ENCODE measurements around the gene CDH4.
"Not testable (repeated sequence)": the region's sequence is repeated elsewhere in the genome, so short reads cannot be mapped to it uniquely, and the experiment has no call there.

The CDH4 gene

GRCh38 chr20:61443443-61444126, 191.5 kb downstream of the CDH4 start:
- DNase-seq = no peak

GRCh38 chr20:61444637-61445036, 192.6 kb downstream of the CDH4 start:
- DNase-seq = no peak

DNA sequence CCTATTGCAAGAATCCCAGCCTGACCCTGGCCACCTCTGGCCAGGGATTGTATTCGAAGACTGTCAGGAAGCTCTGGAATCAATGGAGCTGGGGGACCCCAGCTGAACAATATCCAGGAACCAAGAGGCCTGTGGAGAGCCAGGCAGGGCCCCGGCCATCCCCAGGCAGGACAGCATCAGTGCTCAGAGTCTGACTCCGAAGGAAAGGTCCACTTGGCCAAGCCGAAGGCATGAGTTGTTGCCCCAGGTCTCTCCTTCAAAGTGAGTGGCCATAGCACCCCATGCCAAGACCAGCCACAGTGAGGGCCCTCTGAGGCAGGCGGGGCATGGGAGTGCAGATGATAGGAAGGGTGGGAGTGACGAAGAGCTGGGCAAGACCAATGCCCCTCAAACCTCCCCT, 193.1 kb downstream of the CDH4 start:
- DNase-seq = no peak

DNA sequence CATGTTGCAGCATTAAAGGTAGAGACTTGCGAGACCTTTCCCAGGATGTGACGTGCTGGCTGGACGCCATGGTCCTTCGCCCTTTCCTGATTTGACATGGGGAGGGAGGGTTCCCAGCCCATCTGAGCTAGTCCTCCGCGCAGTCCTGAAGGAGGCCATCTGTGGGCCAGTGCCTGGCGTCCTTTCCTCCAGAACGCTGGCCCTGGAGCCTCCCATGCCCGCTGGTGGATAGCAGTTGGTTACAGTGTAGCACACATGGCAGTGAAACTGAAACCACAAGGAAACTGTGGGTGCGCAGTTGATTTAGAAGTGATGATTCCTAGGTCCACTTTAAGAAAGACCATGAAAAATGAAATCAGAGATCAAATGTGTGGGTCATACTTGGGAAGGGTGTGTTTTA, 193.7 kb downstream of the CDH4 start:
- DNase-seq = no peak

- DNase-seq = no peak
Measured at GRCh38 chr20:61447952-61448351, 195.9 kb downstream of the CDH4 start.

DNA sequence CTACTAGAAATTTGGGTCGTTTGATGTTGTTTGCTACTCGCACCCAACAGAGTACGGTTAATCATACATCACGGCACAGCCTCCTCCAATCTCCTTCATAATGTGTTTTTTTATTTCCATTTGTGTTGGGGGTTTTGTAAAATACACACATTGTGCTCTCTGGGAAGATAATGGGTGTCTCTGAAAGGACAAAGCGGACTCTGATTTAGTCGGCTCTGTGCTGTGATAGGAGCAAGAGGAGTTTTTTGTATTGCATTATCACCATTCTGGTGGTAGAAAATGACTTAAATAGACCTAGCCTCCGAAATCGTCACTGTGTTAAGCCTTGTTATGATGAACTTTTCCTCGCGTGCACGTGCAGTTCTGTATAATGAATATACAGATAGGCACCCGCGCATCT, 196.3 kb downstream of the CDH4 start:
- no peak for DNase-seq

DNA sequence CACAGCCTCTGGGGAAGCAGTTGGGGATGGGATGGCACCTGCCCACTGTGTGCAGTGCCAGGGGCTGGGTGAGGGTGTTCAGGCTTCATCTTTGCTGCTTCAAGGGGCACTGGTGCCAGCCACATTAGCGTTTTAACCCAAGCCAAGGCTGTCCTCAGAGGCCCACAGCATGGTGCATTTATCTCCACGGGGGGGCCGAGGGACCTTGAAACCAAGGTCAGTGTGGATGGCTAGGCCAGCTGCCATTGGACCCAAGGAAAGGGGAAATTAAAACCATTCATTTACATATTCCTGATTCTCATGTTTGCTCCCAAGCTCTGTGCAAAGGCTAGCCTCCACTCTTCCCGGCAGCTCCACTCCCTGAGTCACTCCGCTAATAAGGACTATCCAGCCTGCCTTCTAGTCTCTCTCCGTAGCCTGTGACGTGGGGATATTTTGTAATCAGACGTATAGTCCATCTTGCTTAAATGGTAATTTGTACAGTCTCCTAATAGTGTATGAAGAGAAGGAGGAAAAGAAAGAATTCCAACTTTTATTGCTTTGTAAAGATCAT, 197.1 kb downstream of the CDH4 start:
- DNase-seq = no peak

- DNase-seq = no peak
Measured at GRCh38 chr20:61449916-61450315, 197.9 kb downstream of the CDH4 start.

DNA sequence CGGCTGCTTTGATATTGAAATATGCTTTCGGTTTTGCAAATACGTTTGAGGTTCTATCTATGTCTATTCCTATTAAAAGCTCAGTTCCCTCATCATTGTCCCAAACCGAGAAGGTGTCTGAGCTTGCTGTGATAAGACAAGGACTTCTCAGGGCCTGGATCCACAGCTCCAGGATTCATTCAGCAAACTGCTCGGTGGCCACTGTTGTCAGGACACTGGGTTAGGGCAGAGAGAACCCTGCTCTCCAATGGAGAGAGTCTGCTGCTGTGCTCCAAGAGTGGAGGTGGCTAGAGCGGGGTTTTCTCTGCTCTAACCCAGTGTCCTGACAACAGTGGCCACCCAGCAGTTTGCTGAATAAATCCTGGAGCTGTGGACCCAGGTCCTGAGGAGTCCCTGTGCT, 198.5 kb downstream of the CDH4 start:
- DNase-seq = no peak

GRCh38 chr20:61451009-61451408, 198.9 kb downstream of the CDH4 start:
- DNase-seq = no peak

- DNase-seq = no peak
Measured at GRCh38 chr20:61451953-61452352, 199.9 kb downstream of the CDH4 start.

DNA sequence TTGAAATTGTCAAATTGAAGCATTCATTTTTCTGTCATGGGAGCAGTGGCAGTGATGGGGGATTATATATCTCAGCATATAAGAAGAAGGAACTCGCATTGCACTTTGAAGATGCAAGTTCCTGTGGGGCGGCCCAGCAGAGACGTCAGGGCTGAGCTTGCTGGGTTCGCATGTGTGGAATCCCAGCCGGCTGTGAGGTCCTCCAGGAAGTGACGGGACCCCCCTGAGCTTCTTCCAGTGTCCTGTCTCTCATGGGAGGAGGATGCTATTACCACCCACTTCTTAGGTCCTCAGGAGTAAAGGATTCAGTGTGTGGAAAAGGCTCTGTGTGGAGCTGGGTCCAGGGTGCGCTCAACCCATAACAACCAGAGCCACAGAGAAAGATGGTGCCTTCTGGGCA, 201.2 kb downstream of the CDH4 start:
- no peak for DNase-seq

DNA sequence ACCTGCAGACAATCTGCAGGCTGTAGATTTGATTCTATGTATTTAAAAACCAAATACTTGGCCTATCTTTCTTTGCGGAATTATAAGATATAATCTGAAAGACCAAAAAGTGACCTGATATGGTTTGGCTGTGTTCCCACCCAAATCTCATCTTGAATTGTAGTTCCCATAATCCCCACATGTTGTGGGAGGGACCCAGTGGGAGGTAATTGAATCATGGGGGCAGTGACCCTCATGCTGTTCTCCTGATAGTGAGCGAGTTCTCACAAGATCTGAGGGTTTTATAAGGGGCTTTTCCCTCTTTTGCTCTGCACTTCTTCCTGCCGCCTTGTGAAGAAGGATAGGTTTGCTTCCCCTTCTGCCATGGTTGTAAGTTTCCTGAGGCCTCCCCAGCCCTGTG, 201.6 kb downstream of the CDH4 start:
- not testable (repeated sequence) for DNase-seq

DNA sequence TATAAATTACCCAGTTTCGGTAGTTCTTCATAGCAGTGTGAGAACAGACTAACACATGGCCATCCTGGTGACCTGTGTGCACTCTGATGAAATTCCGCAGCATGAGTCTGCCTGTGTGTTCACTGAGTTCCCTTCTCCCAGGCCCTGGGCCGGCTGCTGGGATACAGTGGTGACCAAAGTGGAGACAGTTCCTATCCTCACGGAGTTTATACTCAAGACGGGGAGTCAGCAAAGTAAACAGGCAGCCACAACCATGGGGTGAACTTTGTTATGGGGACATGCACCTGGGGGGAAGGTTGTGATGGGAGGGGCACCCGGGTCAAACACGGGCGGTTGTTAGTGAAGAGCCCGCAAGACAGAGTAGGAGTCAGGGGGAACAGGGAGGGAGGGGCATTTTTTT, 202.0 kb downstream of the CDH4 start:
- no peak for DNase-seq

DNA sequence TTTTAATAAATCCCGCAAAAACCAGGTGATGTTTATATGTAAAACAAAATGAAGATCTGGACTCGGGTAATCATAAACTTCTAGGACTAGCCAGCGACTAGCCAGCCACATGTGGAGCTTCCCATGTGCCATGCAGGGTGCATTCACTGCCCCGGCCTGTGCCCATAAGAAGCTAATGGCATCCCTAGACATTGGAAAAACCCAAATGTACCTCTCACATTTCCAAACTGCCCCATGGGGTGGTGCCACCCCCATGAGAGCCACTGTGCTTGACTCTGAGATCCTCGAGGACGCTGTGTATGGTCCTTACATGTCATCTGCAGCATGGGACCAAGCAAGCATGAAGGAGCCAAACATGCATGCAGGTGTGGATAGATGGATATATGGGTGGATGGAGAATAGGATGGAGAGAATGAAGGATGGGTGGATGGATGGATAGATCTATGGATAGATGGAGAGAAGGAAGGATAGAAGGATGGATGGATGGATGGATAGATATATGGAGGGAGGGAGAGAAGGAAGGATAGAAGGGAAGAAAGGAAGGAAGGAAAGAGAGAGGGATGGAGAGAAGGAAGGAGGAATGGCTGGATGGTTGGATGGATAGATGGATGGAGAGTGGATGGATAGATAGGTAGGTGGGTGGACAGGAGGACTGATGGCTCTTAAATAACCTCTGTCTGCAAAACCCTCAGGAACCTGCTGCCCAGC, 203.6 kb downstream of the CDH4 start:
- no peak for DNase-seq

DNA sequence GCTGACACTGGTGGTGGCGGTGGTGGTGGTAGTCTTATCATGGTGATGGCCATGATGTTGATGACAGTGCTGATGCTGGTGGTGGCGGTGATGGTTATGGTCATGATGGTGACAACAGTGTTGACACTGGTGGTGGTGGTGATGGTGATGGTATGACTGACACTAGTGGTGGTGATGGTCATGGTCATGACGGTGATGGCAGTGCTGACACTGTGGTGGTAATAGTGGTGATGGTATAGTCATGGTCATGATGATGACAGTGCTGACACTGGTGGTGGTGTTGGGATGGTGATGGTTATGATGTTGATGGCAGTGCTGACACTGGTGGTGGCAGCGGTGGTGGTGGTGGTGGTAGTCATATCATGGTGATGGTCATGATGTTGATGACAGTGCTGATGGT, 205.7 kb downstream of the CDH4 start:
- no peak for DNase-seq

- no peak for DNase-seq
Measured at GRCh38 chr20:61458146-61458746, 206.2 kb downstream of the CDH4 start.

DNA sequence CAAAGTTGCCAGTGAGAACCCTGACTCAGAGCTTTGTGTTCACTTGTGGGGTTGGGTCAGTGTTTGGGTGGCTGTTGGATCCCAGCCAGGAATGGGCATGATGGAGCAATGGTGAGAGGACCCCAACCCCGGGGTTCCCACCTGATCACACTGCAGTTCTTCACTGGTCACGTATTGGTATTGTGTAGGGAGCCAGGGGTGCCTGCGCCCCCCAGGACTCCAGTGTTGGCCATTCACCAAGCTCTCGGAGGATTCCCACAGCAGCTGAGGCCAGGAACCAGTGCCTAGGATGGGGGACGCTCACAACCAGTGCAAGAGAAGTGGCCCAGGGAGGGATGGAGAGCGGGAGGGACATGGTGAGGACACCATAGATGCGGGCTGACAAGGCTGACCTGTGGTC, 207.2 kb downstream of the CDH4 start:
- DNase-seq = no peak

DNA sequence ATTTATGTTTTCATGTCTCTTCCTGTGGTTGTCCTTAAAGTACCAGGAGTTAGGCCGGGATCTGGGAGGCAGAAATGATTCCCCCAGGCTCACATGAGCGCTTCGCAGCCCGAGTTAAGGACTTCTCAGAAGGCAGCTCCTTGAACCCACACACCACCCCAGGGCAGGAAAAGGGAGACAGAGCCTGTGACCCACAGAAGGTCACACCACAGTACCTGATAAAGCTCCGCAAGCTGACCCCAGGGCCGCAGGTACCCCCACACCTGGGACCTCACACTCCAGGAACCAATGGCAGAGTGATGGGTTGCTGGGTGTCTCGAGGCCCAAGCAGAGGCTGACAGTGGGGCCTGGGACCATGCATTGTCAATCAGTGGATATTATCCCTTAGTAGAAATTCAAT, 207.6 kb downstream of the CDH4 start:
- no peak for DNase-seq

GRCh38 chr20:61460261-61461052, 208.4 kb downstream of the CDH4 start:
- no peak for DNase-seq

DNA sequence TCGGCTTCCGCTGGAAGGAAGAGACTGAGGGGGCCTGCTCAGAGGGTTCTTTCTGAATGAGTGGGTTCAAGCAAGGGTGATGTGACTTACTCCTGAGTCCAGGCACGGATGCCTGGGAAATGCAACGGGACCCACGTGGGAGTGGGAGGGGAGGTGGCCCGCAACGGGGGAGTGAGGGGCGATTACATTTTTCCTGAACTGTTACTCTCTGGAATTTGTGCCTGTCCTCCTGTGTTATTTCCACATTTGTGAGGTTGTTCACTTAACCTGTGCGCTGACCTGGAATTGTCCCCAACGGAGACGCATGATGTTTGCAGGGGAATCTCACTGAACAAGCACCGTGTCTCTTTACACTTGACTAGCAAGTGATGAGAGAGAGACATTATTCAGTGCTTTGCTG, 209.4 kb downstream of the CDH4 start:
- no peak for DNase-seq

DNA sequence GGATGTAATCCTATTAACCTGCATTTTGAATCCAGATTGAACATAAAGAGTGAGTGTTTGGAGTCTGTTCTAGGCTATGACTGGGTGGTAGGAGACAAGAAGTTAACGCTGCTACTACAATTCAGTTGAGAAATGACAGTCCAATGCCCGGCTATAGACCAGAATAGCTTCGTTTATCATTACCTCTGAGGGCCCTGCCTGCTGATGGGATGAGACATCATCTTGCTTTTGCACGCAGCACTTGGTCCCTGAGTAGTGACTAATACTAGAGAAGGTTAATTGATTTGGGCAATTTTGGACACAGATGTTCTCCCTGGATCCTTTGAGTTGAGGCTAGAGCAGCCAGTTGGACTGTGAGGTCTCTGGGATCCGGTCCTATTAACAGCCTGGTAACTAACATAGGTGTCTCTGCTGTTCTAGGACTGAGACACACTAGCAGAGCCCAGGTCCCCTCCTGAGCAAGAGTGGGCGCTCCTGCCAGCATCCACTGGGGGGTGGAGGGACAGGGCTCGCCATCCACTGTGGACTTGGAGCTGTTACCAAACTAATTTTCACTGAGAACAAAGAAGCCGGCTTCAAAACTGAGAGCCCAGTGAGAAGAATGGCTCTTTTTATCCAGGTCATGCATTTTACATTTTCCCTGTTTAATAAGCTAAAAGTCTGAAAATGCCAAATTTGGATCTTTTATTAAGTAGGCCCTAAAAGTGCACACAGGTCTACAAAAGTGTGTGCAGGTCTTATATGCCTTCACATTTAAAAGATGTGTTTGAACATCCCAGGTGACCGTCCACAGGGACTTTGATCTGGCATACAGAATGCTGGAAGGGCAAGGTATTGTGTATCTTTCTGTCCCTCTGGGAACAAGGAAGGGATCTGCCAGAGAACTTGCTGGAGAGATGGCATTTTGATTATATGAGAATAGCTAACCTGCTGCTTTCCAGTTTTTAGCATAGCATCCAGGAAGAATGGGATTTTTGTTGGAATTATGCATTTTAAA, 212.5 kb downstream of the CDH4 start:
- DNase-seq = no peak

Data from hematopoietic multipotent progenitor cell treated with erythropoietin and hydrocortisone succinate and interleukin-3 and kit ligand, for 6 days (in vitro differentiated cells).